ENCODE data around the gene TCF25.
"Not testable (repeated sequence)": the region's sequence is repeated elsewhere in the genome, so short reads cannot be mapped to it uniquely, and the experiment has no call there.

The TCF25 gene

DNA sequence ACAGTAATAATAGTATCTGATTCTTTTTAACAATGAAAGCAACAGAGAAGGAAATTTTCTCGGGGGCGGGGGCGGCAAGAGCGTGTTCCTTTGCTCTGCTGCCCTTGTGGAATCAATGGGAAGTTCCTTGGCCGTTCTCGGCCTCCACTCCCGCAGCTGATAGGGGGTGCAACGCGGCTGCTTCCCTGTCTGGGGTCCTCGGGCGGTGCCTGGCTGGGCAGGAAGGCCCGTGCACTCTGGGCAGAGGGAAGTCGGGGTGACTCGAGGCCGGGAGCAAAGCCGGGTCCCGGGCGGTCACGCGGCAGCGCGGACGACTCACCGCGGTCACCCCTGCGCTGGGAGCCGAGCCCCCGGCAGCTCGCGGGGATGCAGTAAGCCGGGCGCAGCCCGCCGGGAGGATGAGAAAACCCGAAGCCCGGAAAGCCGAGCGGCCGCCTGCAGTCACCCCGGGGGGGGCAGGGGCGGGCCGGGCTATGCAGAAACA, 52.2 kb downstream of the TCF25 start:
- no peak for DNase-seq
- in situ Hi-C loops (cut with MboI; ENCODE audit: low pct_unique_long_range_greater_than_20kb, low sequenced_read_pairs) = no loop called here

DNA sequence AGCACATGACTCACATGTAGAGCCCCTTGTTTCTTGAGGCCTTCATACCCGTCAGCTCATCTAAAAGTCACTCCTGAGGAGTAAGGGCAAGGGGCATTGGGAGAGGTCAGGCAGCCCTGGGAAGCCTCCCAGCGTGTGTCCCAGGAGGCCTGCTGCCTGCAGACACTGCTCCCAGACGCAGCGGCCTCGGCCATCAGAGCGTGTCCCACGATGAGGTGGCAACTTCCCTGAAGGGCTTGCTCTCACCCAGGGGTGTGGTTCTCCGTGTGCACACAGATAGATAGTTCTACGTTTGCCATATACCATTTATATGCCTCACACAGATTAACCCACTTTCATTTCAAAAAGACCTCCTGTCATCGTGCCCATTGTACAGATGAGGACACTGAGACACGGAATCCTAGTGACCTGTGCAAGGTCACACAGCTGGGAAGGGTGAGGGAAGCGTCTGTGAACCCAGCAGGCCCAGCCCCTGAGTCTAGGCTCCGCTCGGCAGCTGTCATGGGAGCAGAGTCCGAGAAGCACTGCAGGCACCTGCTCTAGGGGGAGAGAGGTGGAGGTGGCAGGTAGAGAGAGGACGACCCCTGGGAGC, 58.0 kb downstream of the TCF25 start:
- in situ Hi-C loops (cut with MboI; ENCODE audit: low pct_unique_long_range_greater_than_20kb, low sequenced_read_pairs) = no loop called here
- no peak for DNase-seq

DNA sequence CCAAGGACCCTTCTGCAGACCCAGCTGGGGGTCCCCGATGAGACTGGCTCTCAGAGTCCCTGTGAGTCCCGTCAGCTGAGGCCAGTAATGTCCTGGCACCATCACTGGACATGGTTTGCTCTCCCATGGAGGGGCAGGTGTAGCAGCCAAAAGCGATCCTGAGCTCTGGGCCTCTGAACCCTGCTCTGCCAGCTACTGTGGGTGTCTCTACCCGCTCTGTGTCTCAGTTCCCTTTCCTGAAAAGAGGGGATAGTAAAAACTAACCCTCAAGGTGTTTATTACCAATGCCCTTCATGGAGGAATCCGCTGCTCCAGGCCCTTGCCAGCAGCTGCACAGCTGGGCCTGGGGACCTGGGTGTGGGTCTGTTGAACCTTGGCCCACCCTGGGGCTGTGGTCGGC, 58.6 kb downstream of the TCF25 start:
- DNase-seq = no peak
- in situ Hi-C loops (cut with MboI; ENCODE audit: low pct_unique_long_range_greater_than_20kb, low sequenced_read_pairs) = no loop called here

DNA sequence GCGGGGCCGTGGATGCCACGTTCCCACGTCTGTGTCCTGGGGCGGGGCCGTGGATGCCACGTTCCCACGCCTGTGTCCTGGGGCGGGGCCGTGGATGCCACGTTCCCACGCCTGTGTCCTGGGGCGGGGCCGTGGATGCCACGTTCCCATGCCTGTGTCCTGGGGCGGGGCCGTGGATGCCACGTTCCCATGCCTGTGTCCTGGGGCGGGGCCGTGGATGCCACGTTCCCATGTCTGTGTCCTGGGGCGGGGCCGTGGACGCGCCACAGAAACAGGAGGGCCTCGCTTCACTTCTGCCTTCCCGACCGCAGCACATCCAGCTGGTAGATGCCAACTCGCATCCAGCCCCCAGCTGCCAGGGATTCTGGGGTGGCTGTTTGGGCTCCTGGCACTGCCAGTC, 60.6 kb downstream of the TCF25 start:
- in situ Hi-C loops (cut with MboI; ENCODE audit: low pct_unique_long_range_greater_than_20kb, low sequenced_read_pairs); DNase-seq: not testable (repeated sequence)

DNA sequence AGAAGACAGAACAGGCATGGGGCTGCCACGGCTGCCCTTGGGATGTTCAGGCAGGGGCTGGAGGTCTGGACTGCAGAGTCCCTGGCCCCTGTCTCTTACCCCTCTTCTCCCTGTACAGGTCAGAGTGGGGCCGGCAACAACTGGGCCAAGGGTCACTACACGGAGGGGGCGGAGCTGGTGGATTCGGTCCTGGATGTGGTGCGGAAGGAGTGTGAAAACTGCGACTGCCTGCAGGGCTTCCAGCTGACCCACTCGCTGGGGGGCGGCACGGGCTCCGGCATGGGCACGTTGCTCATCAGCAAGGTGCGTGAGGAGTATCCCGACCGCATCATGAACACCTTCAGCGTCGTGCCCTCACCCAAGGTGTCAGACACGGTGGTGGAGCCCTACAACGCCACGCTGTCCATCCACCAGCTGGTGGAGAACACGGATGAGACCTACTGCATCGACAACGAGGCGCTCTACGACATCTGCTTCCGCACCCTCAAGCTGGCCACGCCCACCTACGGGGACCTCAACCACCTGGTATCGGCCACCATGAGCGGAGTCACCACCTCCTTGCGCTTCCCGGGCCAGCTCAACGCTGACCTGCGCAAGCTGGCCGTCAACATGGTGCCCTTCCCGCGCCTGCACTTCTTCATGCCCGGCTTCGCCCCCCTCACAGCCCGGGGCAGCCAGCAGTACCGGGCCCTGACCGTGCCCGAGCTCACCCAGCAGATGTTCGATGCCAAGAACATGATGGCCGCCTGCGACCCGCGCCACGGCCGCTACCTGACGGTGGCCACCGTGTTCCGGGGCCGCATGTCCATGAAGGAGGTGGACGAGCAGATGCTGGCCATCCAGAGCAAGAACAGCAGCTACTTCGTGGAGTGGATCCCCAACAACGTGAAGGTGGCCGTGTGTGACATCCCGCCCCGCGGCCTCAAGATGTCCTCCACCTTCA, 61.5 kb downstream of the TCF25 start:
- DNase-seq = no peak
- in situ Hi-C loops (cut with MboI; ENCODE audit: low pct_unique_long_range_greater_than_20kb, low sequenced_read_pairs) = no loop called here

DNA sequence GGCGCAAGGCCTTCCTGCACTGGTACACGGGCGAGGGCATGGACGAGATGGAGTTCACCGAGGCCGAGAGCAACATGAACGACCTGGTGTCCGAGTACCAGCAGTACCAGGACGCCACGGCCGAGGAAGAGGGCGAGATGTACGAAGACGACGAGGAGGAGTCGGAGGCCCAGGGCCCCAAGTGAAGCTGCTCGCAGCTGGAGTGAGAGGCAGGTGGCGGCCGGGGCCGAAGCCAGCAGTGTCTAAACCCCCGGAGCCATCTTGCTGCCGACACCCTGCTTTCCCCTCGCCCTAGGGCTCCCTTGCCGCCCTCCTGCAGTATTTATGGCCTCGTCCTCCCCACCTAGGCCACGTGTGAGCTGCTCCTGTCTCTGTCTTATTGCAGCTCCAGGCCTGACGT, 62.2 kb downstream of the TCF25 start:
- DNase-seq; in situ Hi-C loops (cut with MboI; ENCODE audit: low pct_unique_long_range_greater_than_20kb, low sequenced_read_pairs): not testable (repeated sequence)

DNA sequence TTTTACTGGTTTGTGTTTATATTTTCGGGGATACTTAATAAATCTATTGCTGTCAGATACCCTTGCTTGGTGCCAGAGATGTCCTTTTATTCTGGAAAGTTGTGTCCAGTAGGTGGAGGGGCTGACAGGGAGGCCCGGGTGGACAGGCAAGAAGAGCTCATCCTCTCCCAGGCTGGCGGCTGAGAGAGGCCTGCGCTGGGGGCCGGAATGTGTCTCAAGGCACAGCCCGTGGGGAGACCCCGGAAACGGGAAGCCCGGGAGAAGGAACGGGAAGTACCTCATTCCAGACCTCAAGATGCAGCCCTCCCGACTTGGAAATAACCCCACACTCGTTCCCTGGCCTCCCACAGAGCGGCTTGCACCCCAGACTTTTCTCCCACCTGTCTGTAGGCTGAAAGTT, 62.6 kb downstream of the TCF25 start:
- in situ Hi-C loops (cut with MboI; ENCODE audit: low pct_unique_long_range_greater_than_20kb, low sequenced_read_pairs) = no loop called here
- no peak for DNase-seq

DNA sequence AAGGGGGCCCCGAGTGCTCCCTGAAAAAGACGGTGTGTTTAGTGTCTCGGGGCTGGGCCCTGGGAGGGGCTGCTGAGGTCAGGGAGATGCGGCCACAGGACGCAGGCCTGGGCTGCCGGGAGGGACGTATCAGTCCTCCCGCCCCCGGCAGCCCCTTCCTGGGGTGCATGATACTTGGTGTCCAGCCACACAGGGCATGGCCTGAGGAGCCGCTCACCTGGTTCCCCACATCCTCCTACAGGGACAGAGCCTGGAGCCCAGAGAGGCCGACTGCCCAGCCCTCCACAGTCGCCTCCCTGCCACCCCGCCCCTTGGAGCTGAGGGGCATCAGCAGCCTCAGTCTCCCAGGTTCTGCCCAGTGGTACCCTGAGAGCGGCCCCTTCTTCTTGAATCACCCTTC, 63.1 kb downstream of the TCF25 start:
- in situ Hi-C loops (cut with MboI; ENCODE audit: low pct_unique_long_range_greater_than_20kb, low sequenced_read_pairs) = no loop called here
- DNase-seq = no peak

DNA sequence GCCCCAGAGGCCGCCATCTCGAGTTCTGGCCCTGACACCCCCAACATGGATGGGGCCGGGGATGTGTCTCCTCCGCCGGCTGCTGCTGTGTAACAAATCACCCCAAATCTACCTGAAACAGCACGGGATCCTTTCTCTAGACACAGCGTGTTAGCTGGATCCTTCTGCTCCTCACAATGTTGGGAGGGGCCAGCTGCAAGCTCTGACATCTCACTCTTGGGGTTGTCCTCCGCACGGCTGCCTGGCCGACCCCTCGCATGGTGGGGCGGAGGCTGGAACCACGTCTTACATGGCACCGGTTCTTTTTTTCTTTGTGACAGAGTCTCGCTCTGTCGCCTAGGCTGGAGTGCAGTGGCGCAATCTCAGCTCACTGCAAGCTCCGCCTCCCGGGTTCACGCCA, 63.6 kb downstream of the TCF25 start:
- in situ Hi-C loops (cut with MboI; ENCODE audit: low pct_unique_long_range_greater_than_20kb, low sequenced_read_pairs) = no loop called here
- DNase-seq = no peak

DNA sequence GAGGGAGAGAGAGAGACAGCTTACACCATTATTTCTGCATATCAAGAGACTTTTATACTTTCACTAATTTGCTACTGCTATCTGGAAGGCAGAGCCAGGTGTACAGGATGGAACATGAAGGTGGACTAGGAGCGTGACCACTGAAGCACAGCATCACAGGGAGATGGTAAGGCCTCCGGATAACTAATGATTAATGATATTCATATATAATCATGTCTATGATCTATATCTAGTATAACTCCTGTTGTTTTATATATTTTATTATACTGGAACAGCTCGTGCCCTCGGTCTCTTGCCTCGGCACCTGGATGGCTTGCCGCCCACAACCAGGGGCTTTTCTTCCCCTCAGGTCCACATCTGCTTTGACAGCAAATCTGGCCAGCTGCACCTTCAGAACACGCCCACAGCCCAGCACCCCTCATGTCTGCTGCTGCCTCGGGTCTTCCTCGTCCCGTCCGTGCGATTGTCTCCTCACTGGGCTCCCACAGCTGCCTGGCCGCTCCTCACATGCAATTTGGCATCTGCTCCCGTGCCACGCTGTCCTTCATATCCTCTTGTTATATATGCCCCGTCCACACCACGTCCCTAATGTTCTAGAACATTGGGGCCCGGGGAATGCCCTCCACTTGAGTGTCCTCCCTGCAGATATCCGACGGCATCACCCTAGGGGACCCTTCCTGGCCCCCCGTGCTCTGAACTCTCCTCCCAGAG, 64.9 kb downstream of the TCF25 start:
- in situ Hi-C loops (cut with MboI; ENCODE audit: low pct_unique_long_range_greater_than_20kb, low sequenced_read_pairs) = no loop called here
- DNase-seq = no peak

DNA sequence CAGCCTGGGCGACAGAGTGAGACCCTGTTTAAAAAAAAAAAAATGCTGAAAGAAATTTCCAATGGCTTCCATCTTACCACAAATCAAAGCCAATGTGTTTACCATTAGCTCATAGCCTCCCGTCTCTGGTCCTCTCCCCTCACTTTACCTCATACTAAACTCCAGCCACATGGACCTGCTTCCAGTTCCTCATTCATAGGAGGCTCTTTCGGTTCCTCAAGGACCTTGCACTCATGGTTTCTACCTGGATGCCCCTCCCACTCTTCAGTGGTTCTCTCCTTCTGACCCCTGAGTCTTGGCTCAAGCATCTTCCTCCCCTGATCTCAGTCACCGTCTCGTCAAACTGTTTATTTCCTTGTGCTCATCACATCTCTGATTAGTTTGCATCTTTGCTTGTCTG, 71.4 kb downstream of the TCF25 start:
- no peak for DNase-seq
- in situ Hi-C loops (cut with MboI; ENCODE audit: low pct_unique_long_range_greater_than_20kb, low sequenced_read_pairs) = no loop called here

DNA sequence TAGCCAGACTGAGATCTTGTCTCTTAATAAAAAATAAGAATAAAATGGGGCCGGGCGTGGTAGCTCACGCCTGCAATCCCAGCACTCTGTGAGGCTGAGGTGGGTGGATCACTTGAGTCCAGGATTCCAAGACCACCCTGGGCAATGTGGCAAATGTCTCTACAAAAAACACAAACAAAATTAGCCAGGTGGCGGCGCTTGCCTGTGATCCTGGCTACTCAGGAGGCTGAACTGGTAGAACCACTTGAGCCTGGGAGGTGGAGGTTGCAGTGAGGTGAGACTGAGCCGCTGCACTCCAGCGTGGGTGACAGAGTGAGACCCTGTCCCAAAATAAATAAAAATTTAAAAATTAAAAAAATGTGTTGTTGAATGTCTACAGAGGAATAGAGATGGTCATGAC, 72.3 kb downstream of the TCF25 start:
- in situ Hi-C loops (cut with MboI; ENCODE audit: low pct_unique_long_range_greater_than_20kb, low sequenced_read_pairs) = no loop called here
- DNase-seq = peak; percentile 23

DNA sequence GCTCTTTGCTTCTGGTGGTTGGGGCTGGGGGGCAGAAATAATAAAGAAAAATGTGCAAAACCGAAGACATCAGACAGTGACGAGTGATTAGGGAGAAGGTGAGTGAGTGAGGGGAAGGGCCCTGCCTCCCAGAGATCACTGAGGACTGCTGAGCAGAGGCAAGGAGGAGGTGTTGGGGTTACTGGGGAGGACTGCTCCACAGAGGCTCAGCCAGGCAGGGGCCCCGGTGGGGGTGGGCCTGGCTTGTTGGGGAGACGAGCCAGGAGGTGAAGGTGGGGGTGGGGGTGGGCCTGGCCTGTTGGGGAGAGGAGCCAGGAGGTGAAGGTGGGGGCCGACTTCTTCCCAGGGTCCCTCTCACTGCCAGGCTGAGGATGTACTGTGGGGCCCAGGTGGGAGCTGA, 73.1 kb downstream of the TCF25 start:
- DNase-seq = no peak
- in situ Hi-C loops (cut with MboI; ENCODE audit: low pct_unique_long_range_greater_than_20kb, low sequenced_read_pairs) = no loop called here

DNA sequence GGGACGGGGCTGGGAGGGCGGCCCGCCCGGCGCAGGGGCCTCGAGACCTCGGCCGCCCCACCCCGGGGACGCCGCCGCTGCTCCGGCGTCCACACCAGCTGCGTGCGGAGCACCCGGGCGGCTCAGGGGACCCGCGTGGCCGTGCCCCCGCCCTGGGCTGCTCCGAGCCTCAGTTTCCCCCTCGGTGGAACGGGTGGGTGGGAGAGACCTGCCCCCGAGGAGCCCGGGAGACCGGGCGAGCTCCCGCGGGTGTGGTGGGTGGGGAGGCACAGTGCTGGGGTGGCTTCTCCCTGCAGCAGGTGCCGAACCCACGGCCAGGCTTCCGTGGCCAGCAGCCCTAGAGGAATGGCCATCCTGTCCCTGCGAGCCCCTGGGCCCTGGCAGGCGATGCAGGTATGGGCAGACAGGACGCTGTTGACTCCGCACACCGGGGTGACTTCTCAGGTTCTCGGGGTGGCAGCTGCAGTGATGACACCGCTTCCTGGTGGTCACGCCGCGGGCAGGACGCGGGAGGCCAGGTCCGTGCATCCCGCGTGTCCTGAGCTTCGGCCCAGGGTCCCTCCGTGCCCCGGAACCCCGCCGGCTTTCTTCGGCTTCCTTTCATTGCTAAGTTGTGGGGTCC, 75.8 kb downstream of the TCF25 start:
- no peak for DNase-seq
- in situ Hi-C loops (cut with MboI; ENCODE audit: low pct_unique_long_range_greater_than_20kb, low sequenced_read_pairs) = no loop called here

DNA sequence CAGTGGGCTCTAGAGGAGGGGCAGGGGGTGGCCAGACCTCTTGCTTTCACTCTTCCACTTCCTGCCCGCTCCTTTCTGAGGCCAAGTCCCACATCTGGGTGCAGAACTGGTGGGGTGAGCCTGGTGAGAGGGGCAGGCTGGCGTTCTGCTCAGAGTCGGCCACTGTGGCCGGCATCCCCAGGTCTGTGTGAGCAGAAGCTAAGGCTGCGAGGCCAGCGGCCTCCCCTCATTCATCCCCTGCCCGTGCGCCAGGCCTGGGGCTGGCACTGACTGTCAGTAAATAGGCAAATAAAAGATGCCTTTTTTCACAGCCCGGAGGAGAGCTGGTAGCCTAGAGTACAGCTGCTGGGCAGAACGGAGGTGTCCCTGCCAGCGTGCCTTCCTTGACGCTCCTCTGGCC, 76.4 kb downstream of the TCF25 start:
- in situ Hi-C loops (cut with MboI; ENCODE audit: low pct_unique_long_range_greater_than_20kb, low sequenced_read_pairs) = no loop called here
- no peak for DNase-seq

DNA sequence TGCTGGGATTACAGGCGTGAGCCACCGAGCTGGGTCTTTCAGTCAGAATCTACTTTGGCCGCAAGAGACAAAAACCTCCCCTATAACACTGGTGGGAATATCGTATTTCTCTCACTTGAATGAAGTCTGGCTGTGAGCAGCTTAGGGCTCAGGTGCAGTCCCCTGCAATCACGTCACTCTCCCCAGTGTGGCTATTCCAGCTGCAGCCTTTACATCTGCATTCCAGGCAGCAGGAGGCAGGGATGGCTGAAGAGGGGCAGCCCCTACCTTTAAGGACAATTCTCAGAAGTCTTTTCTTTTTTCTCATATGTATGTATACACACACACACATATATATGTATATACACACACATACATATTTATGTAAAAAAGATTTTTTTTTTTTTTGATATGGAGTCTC, 78.1 kb downstream of the TCF25 start:
- DNase-seq = no peak
- in situ Hi-C loops (cut with MboI; ENCODE audit: low pct_unique_long_range_greater_than_20kb, low sequenced_read_pairs) = no loop called here

DNA sequence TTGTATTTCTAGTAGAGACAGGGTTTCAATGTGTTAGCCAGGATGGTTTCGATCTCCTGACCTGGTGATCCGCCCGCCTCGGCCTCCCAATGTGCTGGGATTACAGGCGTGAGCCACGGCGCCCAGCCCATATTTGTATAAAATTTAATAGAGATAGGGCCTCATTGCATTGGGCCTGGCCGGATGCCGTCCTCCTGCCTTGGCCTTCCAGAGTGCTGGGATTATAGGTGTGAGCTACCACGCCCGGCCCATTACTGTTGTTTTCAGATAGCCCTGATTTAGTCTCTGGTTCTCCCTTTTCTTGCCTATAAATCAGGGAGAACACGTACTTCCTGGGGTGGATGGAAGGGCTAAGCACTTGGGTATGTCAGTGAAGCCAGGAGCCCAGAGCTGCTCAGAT, 78.7 kb downstream of the TCF25 start:
- no peak for DNase-seq
- in situ Hi-C loops (cut with MboI; ENCODE audit: low pct_unique_long_range_greater_than_20kb, low sequenced_read_pairs) = no loop called here

DNA sequence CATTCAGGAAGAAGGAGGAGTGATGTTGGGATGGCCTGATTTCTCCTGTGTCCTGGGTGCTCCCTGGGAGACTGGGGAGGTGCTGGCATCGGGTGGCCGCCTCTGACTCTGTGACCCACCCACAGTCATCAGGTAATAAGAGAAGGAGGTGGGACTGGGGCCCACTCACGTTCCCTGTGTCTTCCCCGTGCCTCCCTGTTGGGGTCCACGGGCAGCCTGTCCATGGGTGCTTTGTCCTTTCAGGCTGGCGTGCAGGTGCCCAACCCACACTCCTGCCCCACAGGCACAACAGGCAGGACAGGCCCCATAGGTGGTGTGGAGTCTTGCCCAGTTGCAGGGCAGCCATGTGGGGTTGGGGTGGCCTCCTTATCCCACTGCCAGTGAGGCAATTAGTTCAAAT, 79.2 kb downstream of the TCF25 start:
- DNase-seq = no peak
- in situ Hi-C loops (cut with MboI; ENCODE audit: low pct_unique_long_range_greater_than_20kb, low sequenced_read_pairs) = no loop called here

DNA sequence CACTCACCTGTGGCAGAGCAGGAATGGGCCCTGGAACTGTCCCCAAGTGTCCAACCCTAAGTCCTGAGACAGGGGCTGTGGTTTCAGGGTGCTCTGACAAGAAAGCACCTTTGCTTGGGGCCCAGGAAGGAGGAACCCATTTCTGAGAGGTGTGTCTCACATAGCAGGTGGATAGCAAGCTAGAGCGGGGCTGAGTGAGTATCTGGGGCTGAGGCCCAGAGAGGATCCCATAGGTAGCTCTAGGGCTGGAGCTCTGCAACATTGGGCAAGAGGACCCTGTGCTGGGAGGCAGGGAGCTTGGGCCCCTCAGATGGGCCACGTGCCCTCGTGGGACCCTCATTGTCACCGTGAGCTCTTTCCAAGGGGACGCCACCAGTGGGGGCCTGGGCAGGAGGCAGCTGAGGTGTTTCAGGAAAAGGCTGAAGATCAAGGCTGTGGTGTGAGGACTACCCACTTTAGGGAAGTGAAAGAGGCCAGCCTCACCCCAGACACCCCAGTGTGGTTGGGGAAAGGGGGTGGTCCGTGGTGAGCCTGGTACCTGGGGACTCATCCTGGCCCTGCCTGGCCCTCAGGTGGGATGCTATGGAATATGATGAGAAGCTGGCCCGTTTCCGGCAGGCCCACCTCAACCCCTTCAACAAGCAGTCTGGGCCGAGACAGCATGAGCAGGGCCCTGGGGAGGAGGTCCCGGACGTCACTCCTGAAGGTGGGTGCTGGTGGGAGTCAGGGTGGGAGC, 80.4 kb downstream of the TCF25 start:
- in situ Hi-C loops (cut with MboI; ENCODE audit: low pct_unique_long_range_greater_than_20kb, low sequenced_read_pairs) = no loop called here

More for the DNA sequence above, 80.4 kb downstream of the TCF25 start:
- DNase-seq = no peak
